GM12872 (cell line): ENCODE measurements around the gene TMPRSS2.

Source experiments
- CTCF ChIP-seq: IDR thresholded peaks from 3 replicates; pipeline ENCODE4 v1.5.1; 2011; ENCODE audit warnings: low read depth, mild to moderate bottlenecking, low read length, moderate library complexity; ENCODE audit not compliant: insufficient read depth

Gene TMPRSS2

GRCh38 chr21:41435706-41436105, 72.3 kb downstream of the TMPRSS2 start:
- TF ChIP-seq CTCF: no peak

- TF ChIP-seq CTCF: no peak
These were observed 74.4 kb downstream of the TMPRSS2 start for GRCh38 chr21:41433566-41433965.

GRCh38 chr21:41432562-41433460, 75.1 kb downstream of the TMPRSS2 start:
- TF ChIP-seq CTCF: no peak

GRCh38 chr21:41431788-41432548, 76.0 kb downstream of the TMPRSS2 start:
- TF ChIP-seq CTCF: no peak

- no peak for TF ChIP-seq CTCF
These were observed 78.0 kb downstream of the TMPRSS2 start for GRCh38 chr21:41429925-41430491.

GRCh38 chr21:41429305-41429704, 78.7 kb downstream of the TMPRSS2 start:
- TF ChIP-seq CTCF: no peak

- no peak for TF ChIP-seq CTCF
These were observed 79.1 kb downstream of the TMPRSS2 start for GRCh38 chr21:41428847-41429246.
